NCI-H2029 (cell line): ENCODE measurements around the gene PLGRKT.
"Not testable (repeated sequence)": the region's sequence is repeated elsewhere in the genome, so short reads cannot be mapped to it uniquely, and the experiment has no call there.

Source experiments
- DNase-seq: peaks from one replicate; lab custom pipeline; 2025; lab: John Stamatoyannopoulos, UW

The PLGRKT gene

DNA sequence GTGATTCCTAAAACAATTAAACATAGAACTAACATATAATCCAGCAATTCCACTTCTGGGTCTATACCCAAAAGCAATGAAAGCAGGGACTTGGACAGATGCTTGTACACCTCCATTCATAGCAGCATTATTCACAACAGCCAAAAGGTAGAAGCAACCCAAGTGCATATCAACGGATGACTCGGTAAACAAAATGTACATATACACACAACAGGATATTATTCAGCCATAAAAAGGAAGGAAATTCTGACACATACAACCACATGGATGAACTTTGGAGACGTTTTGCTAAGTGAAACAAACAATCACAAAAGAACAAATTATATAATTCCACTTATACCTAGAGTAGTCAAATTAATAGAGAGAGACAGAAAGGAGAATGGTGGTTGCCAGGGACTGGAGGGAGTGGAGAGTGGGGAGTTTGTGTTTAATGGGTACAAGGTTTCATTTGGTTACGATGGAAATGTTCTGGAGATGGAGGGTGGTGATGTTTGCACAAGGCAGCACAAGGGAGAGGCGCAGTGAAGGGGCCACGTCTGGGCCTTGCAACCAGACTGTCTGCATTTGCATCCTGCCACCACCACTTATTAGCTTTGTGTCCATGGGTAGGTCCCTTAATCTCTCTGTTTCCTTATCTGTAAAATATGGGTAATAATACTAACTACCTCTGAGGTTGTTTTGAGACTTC, 61.8 kb downstream of the PLGRKT start:
- no peak for DNase-seq

DNA sequence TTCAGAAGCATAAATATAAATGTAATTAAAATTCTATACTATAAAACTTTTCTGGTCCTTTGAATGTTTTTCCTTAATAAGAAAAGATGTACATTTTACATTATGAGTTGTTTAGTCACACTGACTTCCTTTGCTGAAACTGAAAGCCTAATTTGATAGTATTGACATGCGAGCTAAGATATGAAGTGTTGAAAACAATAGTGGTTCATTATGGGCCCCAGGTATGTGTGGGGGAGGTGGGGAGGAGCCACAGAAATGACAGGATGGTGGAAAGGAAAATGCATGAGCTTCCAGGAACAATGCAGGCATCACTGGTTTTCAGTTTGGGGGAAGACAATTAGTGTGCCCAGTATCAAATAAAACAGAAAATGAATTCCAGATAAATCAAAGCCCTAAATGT, 62.6 kb downstream of the PLGRKT start:
- DNase-seq: no peak

DNA sequence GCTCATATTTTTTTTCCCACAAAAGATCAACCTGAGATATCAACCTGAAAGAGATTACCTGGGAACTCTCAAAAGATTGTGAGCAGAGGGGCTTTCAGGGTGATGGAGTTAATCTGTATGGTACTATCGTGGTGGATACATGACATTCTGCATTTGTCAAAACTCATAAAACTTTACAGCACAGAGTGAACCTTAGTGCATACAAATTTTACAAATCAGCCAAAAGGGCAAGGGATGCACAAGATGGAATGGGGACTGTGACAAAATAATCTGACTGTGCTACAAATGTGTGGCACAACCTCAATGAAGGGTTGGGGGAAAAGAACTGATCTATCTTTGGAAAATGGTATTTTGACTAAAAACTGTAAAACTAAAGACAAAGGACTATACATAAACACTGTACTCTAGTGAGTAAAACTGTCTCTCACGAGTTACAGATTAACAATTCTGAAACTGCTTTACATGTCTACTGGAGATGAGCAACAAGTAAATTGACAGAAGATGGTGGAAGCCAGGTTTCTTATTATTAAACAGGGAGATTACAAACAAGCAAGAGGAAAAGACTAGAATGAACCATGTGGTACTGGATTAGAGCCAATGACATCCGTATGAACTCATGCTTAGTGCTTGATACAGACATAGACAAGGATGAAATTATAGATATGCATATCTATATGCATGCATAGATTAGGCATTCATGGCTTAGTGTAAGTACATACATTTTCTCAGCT, 73.3 kb downstream of the PLGRKT start:
- no peak for DNase-seq

DNA sequence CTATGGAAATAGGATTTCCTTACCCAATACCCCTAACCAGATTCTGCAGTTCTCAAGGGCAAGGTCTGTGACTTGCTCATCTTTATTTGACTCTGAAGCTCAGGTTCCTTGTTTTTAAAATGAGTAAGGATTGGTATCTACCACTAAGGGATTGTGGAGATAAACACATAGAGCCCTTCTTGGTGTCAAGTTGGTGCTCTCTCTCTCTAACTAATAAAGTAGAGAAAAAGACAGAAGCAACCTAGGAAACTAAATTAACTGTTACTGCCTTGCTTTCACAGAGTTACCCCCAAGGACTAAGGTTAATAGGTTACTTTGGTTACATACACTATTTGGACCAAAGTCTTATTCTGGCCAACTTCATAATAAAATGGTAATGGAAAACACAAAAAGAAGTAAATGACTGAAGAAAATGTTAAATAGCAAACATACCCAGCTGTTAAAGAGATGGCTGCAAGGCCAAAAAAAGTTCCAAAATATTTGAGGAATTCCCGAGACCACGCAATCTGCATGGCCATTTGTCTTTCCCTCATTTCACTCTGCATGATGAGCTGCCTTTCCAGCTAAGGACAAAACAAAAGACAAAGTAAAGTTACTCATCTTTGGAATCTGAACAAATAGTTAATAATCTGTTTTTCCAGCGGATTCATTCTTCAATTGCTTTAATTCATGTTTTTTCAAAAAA, 76.3 kb downstream of the PLGRKT start:
- DNase-seq: no peak

DNA sequence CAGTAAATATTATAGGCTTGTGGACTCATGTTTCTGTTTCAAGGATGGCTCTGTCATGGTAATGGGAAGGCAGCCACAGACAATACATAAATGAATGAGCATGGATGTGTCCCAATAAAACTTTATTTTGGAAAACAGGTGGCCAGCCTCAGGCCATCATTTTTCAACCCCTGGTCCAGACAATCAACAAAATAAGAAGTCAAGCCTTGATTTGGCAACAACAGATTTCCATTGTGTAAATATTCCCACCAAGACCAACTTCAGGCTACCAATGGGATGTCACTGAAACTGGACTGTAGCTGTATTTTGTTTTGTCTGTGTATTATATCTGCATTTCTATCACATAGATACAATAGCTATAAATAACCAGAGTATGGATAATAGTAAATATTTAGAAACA, 77.4 kb downstream of the PLGRKT start:
- DNase-seq: no peak

DNA sequence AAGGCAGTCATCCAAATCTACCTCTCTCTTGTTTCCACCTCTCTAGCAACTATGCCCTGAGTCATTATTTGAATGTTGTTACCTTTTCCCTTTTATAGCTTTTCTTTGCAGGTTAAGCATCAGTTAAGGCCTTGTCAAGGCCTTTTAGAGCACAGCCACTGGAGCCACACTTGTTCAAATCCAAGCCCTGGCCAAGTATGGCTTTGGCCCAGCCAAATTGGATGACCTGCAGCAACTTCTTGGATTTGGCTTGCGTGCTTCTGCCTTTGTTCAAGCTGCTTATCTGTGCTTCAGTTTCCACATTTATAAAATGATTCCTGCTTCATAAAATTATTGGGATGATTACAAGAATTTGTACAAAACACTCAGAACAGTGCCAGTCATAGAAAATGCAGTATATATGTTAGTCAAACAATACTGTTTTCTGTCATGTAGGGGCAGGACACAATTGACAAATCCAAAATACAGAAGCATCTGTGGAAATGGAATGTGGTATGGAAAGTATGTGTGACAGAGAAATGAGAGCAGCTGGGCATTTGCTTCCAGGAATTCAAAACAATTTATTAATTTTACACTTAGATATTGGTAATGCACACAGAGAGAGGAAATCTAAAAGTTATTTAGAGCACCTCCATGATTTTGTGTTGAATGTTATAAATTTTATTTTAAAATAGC, 80.2 kb downstream of the PLGRKT start:
- no peak for DNase-seq

DNA sequence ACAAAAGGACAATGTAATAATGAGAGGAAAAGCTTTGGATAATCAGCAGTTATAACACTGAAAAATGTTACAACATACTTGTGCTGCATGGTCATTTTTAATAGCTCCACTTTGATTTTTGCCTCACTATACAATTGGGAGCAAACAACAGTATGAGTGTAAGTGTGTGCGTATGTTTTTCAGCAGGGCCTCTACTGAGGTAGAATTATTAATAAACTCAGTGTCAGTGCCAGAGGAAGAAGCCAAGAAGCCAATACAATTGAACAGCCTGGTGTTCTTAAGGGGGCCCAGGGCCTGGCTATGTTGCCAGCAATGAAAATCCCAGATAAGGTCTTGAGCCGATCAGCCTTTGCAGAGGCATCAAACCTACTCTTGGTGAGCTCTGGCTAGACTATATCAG, 81.9 kb downstream of the PLGRKT start:
- DNase-seq: no peak

DNA sequence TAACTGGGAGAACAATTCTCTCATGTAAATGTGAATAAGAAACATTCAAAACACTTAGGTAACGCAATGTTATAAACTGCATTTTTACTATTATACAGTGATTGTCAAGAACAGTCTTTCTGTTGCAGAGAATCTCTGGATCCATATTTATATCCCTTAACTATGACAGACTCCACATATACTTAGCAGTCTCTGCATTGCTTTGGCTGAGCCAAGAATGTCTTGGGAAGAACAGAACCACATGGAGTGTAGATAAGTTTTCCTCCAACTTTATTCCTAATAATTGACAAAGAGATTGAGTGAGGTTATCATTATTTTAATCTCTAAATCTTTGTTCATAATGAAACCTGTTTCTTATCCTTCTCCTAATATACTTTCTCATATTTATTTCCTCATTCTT, 82.5 kb downstream of the PLGRKT start:
- DNase-seq: no peak

DNA sequence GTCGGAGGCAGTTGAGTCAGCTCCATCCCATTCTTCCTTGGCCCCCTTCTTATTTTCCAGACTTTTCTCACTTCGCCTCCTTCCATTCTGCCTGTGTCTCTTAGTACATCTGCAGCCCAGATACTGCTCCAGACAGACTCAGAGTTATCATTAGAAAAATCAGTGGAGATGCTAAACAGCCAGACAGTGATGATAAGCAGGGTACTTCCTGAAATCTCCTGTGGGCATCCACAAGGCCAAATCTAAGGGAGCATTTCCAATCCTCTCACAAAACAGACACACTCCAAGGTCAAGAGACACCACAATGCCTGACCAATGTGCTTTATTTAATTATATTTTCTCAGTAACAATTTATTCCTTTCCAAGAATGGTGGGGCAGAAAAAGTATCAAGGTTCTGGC, 83.5 kb downstream of the PLGRKT start:
- no peak for DNase-seq

DNA sequence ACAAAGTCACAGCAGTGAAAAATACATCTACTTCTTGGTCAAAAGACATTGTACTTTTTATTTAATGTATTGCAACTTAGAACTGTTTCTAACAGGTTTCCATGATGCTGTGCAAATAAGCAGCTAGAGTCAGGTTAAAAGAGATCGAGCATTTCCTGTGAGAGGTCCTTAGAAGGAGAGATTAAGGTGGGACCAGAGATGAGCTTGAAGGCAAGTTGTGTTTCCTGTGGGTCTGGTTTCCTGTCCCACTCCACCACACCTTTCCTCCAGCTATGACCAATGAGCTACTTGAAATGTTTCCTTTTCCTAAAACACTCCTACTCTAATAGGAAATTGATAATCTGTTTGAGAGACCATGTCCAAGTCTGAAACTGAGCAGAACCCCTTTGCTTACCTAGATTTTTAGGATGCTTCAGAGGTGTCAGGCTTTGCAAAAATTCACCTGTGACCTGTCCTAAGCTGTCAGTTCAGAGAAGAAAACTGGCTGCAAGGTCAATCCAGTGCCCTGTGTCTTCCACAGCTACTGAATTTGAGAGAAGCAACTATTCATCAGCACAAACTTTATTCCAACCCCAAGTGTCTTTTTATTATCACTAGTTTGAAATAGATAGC, 85.0 kb downstream of the PLGRKT start:
- no peak for DNase-seq

DNA sequence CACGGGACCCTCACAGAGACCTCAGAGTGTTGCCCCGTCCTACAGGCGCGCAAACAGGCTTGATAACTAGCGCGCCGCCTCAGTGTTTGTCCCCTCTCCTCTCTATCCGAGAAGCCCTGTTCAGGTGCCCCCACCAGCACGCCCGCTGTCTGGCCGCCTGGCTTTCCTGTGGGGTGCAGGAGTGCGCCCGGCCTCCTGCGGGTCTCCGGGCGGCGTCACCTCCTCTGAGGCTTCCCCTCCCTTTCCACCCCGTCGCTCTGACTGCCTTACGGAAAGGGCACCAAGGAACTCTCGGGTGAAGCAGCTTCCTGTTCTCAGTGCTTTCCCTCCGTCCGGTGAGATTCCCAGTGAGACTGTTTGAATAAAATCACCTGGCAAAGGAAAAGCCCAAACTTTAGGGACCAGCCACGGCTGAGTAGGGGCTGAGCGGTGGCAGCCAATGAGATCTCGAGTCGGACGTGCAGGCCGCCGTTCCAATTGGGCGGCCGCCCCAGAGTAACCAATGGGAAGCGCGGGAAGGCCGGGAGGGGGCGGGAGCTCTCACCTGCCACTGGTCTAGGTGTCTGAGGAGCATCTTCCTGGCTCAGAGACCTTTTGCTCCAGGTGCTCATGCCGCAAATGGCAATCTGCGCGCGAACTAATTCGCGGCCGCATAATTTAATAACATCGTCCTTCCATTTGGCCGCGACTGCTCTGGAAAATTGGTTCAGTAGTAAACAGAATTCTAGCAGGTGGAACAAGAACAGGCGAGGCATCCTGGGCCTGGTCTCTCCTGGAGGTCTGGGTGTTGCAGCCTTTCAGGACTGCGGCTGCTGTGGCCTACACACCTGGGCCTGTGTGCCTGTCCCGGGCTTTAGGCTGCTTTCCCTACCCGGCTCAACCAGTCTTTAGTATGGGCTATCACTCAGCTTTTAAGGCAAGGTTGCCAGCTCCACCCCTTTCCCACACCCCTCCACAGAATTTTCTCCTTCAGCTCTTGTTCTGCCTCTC, 98.4 kb downstream of the PLGRKT start, which contains the start of gene RLN1:
RLN1 (minus strand) TSS at position 885 of the 990 bp plus-strand sequence; CDS start at position 755, 130 bp downstream.
- DNase-seq: not testable (repeated sequence)

DNA sequence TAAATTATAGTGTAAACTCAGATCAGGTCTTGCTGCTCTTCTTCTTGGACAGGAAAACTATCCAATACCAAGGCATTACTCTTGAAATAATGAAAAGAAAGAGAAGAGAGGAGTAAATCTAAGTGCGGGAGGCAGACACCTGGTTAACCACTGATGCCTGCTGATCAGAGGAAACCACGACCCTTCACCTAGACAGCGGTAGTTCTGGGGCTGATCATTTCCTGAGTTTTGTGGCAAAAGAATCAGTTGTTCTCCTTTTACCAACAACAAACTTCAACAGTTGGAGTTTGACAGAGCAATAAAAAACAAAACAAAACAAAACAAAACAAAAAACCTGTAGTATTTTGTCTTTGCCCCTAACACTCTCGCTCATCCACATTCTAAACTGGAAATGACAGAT, 101.0 kb downstream of the PLGRKT start:
- no peak for DNase-seq

DNA sequence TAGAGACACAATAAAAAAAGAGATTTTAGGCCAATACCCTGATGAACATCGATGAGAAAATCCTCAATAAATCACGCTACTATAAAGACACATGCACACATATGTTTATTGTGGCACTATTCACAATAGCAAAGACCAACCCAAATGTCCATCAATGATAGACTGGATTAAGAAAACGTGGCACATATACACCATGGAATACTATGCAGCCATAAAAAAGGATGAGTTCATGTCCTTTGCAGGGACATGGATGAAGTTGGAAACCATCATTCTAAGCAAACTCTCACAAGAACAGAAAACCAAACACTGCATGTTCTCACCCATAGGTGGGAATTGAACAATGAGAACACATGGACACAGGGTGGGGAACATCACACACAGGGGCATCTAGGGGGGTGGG, 106.4 kb downstream of the PLGRKT start:
- DNase-seq: not testable (repeated sequence)

DNA sequence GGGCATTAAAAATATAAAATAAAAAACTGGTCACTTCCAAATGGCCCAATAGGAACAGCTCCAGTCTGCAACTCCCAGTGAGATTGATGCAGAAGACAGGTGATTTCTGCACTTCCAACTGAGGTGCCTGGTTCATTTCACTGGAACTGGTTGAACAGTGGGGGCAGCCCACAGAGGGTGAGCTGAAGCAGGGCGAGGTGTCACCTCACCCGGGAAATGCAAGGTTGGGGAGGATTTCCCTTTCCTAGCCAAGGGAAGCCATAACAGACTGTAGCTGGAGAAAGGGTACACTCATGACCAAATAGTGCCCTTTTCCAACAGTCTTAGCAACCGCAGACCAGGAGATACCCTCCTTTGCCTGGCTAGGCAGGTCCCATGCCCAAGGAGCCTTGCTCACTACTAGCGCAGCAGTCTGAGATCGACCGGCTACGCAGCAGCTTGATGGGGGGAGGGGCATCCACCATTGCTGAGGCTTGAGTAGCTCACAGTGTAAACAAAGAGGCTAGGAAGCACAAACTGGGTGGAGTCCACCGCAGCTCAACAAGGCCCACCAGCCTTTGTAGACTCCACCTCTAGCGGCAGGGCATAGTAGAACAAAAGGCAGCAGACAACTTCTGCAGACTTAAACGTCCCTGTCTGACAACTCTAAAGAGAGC, 110.7 kb downstream of the PLGRKT start:
- peak; percentile 6 for DNase-seq

DNA sequence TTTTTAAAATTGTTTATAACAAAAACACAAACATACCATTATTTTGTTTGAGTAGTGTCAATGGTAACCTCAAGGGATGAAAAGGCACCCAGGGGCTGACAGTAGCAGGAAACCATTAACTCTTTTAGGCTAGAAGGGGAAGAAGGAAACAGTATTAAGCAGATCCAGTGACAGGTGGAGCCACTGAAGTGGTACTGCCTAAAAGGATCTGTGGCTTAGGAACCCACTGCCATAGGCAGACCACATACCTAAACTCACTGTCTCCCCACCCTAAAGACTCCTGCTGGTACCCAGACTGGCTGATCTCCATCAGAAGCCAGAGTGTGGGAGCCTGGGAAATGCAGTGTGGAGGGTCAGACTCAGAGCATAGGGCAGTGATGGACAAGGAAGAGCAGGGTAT, 111.5 kb downstream of the PLGRKT start:
- no peak for DNase-seq

DNA sequence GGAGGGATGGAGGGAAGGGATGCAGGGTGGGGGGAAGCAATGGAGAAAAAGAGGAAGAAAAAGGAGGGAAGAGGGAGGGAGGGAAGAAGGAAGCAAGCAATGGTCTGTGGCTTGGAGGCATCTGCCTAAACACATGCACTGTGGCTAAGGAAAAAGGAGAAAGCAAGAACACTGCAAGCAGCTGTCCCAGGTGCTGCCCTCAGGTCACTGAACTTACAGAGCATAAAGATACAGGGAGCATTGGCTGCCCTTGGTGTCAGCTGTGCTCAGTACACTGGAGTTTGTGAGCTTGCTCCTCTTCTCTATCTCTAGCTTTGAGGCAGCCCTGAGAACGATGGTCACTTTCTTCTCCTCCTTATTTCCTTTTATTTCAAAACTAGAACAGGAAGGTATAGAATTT, 116.1 kb downstream of the PLGRKT start:
- DNase-seq: not testable (repeated sequence)

DNA sequence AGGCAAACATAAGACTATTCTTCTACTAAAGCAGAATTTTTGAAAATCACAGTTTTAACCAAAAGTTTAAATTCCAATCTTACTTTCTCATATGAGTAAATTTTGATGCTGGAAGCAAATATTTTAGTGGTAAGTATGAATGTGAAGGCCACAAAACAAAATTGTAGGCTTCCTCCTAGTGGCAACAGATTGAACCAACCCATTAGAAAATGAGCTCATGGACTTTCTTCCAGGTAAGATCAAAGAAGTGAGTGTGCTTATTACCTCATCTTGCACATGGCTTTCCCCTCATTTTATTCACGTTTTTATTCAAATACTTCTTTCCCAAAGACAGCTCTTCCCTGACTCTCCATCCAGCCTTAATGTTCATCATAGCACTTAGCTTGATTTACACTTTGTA, 116.7 kb downstream of the PLGRKT start:
- no peak for DNase-seq

DNA sequence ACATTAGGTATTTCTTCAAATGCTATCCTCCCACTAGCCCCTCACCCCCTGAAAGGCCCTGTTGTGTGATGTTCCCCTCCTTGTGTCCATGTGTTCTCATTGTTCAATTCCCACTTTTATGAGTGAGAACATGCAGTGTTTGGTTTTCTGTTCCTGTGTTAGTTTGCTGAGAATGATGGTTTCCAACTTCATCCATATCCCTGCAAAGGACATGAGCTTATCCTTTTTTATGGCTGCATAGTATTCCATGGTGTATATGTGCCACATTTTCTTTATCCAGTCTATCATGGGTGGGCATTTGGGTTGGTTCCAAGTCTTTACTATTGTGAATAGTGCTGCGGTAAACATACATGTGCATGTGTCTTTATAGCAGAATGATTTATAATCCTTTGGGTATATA, 121.3 kb downstream of the PLGRKT start:
- DNase-seq: not testable (repeated sequence)

DNA sequence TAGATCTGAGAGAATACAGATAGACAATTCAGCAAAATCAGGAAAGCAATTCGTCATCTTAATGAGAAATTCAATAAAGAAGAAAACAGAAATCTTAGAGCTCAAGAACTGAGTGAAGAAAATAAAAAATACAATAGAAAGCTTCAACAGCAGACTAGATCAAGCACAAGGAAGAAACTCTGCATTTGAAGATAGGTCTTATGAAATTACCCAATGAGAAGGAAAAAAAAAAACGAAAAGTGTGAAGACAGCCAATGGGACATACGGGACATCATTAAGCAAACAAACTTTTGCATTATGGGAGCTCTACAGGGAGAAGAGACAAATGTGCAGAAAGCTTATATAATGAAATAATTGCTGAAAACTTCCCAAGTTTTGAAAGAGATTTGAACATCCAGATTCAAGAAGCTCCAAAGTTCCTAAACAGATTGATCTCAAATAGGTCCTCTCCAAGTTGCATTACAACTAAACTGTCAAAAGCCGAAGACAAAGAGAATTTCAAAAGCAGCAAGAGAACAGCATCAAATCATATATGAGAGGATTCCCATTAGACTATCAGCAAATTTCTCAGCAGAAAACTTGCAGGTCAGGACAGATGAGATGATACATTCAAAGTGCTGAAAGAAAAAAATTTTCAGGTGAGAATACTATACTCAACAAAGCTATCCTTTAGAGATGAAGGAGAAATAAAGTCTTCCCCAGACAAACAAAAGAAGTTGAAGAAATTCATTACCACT, 122.4 kb downstream of the PLGRKT start:
- DNase-seq: no peak

DNA sequence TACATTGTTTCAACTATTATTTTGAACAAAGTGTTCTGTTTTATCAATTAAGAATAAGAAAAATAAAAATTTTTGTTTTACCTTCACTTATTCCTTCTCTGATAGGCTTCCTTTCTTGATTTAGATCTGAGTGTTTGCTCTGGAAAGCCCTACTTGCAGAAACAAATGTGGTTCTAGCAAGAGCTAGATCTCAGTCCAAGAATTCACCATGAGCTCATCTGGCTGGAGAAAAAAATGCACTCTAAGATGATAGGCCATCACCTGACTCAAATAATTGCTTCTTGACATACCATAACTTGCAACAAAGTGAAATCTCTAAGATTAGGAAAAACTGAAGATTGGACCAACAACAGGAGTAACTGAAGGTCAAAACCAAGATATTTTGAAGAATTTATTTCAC, 126.9 kb downstream of the PLGRKT start:
- no peak for DNase-seq
